ENCODE data around the gene PTPRD. TPM values are rescaled to one million over a fixed set of nuclear protein-coding genes. Genes with fewer than 3 reads are reported as not detected.

PTPRD gene
- total RNA-seq, 1 donor = 11.5 TPM

GRCh38 chr9:8628791-8629190 is 1984.0 kb downstream of the PTPRD start:
- no peak for TF ChIP-seq CTCF (IDR thresholded peaks at IDR 0.05; ENCODE audit: insufficient read depth, low read length)
- no peak for DNase-seq (ENCODE audit: low read depth)
- no peak overlapping the region for H3K4me3 ChIP-seq (ENCODE audit: low read depth, low read length)

GRCh38 chr9:8627976-8628679 is 1984.7 kb downstream of the PTPRD start:
- TF ChIP-seq CTCF (IDR thresholded peaks at IDR 0.05; ENCODE audit: insufficient read depth, low read length) = no peak
- no peak overlapping the region for H3K4me3 ChIP-seq (ENCODE audit: low read depth, low read length)
- DNase-seq (ENCODE audit: low read depth) = peak; percentile 19

- DNase-seq (ENCODE audit: low read depth) = no peak
- H3K4me3 ChIP-seq (ENCODE audit: low read depth, low read length) = no peak overlapping the region
- TF ChIP-seq CTCF (IDR thresholded peaks at IDR 0.05; ENCODE audit: insufficient read depth, low read length) = no peak
Measured at GRCh38 chr9:8622871-8623270, 1989.9 kb downstream of the PTPRD start.

GRCh38 chr9:8622222-8622802 is 1990.5 kb downstream of the PTPRD start:
- no peak overlapping the region for H3K4me3 ChIP-seq (ENCODE audit: low read depth, low read length)
- no peak for DNase-seq (ENCODE audit: low read depth)
- TF ChIP-seq CTCF (IDR thresholded peaks at IDR 0.05; ENCODE audit: insufficient read depth, low read length) = no peak

- no peak for DNase-seq (ENCODE audit: low read depth)
Measured at GRCh38 chr9:8621416-8621815, 1991.4 kb downstream of the PTPRD start.

GRCh38 chr9:8616414-8616813 is 1996.4 kb downstream of the PTPRD start:
- peak; percentile 72 for DNase-seq (ENCODE audit: low read depth)
- TF ChIP-seq CTCF (IDR thresholded peaks at IDR 0.05; ENCODE audit: insufficient read depth, low read length) = no peak

More at GRCh38 chr9:8621416-8621815, 1991.4 kb downstream of the PTPRD start:
- no peak overlapping the region for H3K4me3 ChIP-seq (ENCODE audit: low read depth, low read length)
- TF ChIP-seq CTCF (IDR thresholded peaks at IDR 0.05; ENCODE audit: insufficient read depth, low read length) = no peak

More at GRCh38 chr9:8616414-8616813, 1996.4 kb downstream of the PTPRD start:
- no peak overlapping the region for H3K4me3 ChIP-seq (ENCODE audit: low read depth, low read length)
